Measurements from ENCODE around the gene IQCC.

Gene IQCC

GRCh38 chr1:32257227-32257508, 51.7 kb downstream of the IQCC start:
- Histone ChIP-seq H3K36me3 (ENCODE audit: control insufficient read depth, insufficient read depth, low read length) (no peaks in the 10 kb centered on the region), H3K27ac (ENCODE audit: insufficient read depth, low read depth, low read length, poor library complexity, severe bottlenecking) (no peak overlapping the region), H3K4me1 (ENCODE audit: control insufficient read depth, insufficient read depth, low read length) (no peaks in the 10 kb centered on the region), H3K9me3 (ENCODE audit: control insufficient read depth, low read length) (no peaks in the 10 kb centered on the region), H3K4me3 (ENCODE audit: insufficient read depth, low read depth, low read length) (no peak overlapping the region), H3K27me3 (ENCODE audit: control insufficient read depth, insufficient read depth, low read length, poor library complexity, severe bottlenecking) (no peaks in the 10 kb centered on the region)
- WGBS, 2 experiments: 94 to 95% methylated on average over 6 of the region's 6 CpGs

Measured in ectodermal cell (in vitro differentiated cells).